Uterus (tissue), 2 donors: Measurements from ENCODE around the gene RBM6.

ENCODE experiments used
- POLR2A ChIP-seq, 2 donors: fragments of 450-650 bp; IDR thresholded peaks; one replicate each; pipeline ENCODE4 v1.6.1; 2016; ENCODE audit warnings: antibody characterized with exemption in 2 of 2, mild to moderate bottlenecking in 1 of 2, moderate library complexity in 1 of 2
- TF ChIP-seq, protein P1 (sequence below), 4 experiments: fragments of 200-600 bp in 2 of 4; fragments of 450-650 bp in 2 of 4; sonication (generic) in 2 of 4; IDR thresholded peaks; one replicate each; pipeline ENCODE4 v1.5.1; 2016 to 2019; ENCODE audit warnings: antibody characterized with exemption in 4 of 4, mild to moderate bottlenecking in 2 of 4, moderate library complexity in 1 of 4

DNA sequence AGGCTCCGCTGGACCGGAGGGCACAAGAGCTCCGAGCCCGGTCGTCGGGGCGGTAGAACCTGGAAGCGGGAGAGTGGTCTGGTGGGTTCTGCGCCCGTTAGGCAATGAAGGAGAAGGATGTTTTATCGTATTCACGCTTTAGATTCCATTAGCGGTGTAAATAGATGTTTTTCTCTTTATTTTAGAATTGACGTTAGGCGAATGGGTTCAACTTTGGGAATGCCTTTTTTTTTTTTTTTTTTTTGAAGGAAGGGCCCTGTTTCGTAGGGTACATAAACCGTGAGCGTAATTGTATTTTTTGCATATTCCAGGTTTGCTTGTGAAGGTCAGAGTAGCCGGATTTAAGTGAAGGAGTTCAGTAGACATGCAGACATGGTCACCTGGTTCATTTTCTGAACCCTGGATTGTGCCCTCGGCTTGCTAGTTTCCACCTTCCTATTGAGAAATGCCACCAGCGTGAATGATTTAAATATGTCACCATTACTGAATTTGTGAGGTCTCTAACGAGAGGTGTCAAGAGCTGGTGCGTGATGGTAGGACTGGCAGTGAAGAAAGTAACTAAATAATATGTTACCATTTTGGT is 808 bp downstream of the RBM6 start:
- TF ChIP-seq, protein P1, sequence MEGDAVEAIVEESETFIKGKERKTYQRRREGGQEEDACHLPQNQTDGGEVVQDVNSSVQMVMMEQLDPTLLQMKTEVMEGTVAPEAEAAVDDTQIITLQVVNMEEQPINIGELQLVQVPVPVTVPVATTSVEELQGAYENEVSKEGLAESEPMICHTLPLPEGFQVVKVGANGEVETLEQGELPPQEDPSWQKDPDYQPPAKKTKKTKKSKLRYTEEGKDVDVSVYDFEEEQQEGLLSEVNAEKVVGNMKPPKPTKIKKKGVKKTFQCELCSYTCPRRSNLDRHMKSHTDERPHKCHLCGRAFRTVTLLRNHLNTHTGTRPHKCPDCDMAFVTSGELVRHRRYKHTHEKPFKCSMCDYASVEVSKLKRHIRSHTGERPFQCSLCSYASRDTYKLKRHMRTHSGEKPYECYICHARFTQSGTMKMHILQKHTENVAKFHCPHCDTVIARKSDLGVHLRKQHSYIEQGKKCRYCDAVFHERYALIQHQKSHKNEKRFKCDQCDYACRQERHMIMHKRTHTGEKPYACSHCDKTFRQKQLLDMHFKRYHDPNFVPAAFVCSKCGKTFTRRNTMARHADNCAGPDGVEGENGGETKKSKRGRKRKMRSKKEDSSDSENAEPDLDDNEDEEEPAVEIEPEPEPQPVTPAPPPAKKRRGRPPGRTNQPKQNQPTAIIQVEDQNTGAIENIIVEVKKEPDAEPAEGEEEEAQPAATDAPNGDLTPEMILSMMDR (IDR thresholded peaks at IDR 0.05): no peak
- TF ChIP-seq POLR2A (IDR thresholded peaks at IDR 0.05): no peak
